SU-DHL-6 (cell line): ENCODE results near the gene LINGO1.

Experiments
- CTCF ChIP-seq: fragments of 200-600 bp; sonication (generic); IDR thresholded peaks from one replicate; pipeline ENCODE4 v1.5.1; 2017; ENCODE audit warnings: antibody characterized with exemption, mild to moderate bottlenecking, low read length, moderate library complexity; ENCODE audit not compliant: insufficient read depth, poor library complexity, severe bottlenecking
- EZH2phosphoT487 ChIP-seq: fragments of 200-600 bp; sonication (generic), shearing (Covaris generic); conservative IDR thresholded peaks from 2 replicates; pipeline ENCODE4 v1.6.1; 2018; ENCODE audit warnings: mild to moderate bottlenecking, antibody characterized with exemption, low read length, moderate library complexity, mixed read lengths

- TF ChIP-seq CTCF, result no peak
- no peak for TF ChIP-seq EZH2phosphoT487
Observed at GRCh38 chr15:77567202-77567601, 65.5 kb downstream of the LINGO1 start.
